DOHH2 (cell line): Measurements from ENCODE around the gene MMP23B.

Experiments used
- H3F3A ChIP-seq: fragments of 200-600 bp; sonication (generic), shearing (Covaris generic); 2 replicates; pipeline ENCODE4 v1.6.0; 2016; ENCODE audit warnings: antibody characterized with exemption, mild to moderate bottlenecking; ENCODE audit not compliant: control insufficient read depth, insufficient read depth
- H3K27ac ChIP-seq: fragments of 200-600 bp; sonication (generic); 2 replicates; pipeline ENCODE4 v1.5.1; 2014; ENCODE audit warnings: low read depth, mild to moderate bottlenecking, low read length, moderate library complexity
- H3K27me3 ChIP-seq: fragments of 200-600 bp; sonication (generic); 2 replicates; pipeline ENCODE4 v1.6.1; 2014; ENCODE audit warnings: mild to moderate bottlenecking, low read length, mixed read lengths; ENCODE audit not compliant: control insufficient read depth
- H3K36me3 ChIP-seq: fragments of 200-600 bp; sonication (generic); 2 replicates; pipeline ENCODE4 v1.6.1; 2014; ENCODE audit warnings: mild to moderate bottlenecking, low read length, moderate library complexity, mixed read lengths; ENCODE audit not compliant: control insufficient read depth
- H3K4me1 ChIP-seq: fragments of 200-600 bp; sonication (generic); 2 replicates; pipeline ENCODE4 v1.6.1; 2014; ENCODE audit warnings: mild to moderate bottlenecking, low read length, mixed read lengths; ENCODE audit not compliant: control insufficient read depth
- H3K4me2 ChIP-seq: fragments of 200-600 bp; sonication (generic); 2 replicates; pipeline ENCODE4 v1.6.0; 2014; ENCODE audit warnings: mild to moderate bottlenecking, low read length, moderate library complexity
- H3K4me3 ChIP-seq: fragments of 200-600 bp; sonication (generic); 2 replicates; pipeline ENCODE4 v1.5.1; 2014; ENCODE audit warnings: mild to moderate bottlenecking, low read length, mixed read lengths
- H3K79me2 ChIP-seq: fragments of 200-600 bp; sonication (generic); 2 replicates; pipeline ENCODE4 v1.6.1; 2014; ENCODE audit warnings: mild to moderate bottlenecking, low read length, mixed read lengths; ENCODE audit not compliant: control insufficient read depth
- H3K9me2 ChIP-seq: fragments of 200-600 bp; sonication (generic); replicated peaks from 2 replicates; pipeline ENCODE4 v1.6.1; 2014; ENCODE audit warnings: mild to moderate bottlenecking, low read length, mixed read lengths; ENCODE audit not compliant: control insufficient read depth
- H3K9me3 ChIP-seq: fragments of 200-600 bp; sonication (generic); 2 replicates; pipeline ENCODE4 v1.6.1; 2014; ENCODE audit warnings: antibody characterized with exemption, low read length, mixed read lengths; ENCODE audit not compliant: control insufficient read depth, insufficient read depth
- H4K20me1 ChIP-seq: fragments of 200-600 bp; sonication (generic); 2 replicates; pipeline ENCODE4 v1.6.0; 2014; ENCODE audit warnings: low read depth, mild to moderate bottlenecking, antibody characterized with exemption, low read length, moderate library complexity; ENCODE audit not compliant: control insufficient read depth, insufficient read depth
- CTCF ChIP-seq: fragments of 200-600 bp; sonication (generic); IDR thresholded peaks from one replicate; pipeline ENCODE4 v1.5.1; 2014; ENCODE audit warnings: antibody characterized with exemption, mild to moderate bottlenecking, low read depth, low read length; ENCODE audit not compliant: poor library complexity, severe bottlenecking
- EZH2phosphoT487 ChIP-seq: fragments of 200-600 bp; sonication (generic); IDR thresholded peaks from 2 replicates; pipeline ENCODE4 v1.6.1; 2017; ENCODE audit warnings: borderline replicate concordance, mild to moderate bottlenecking, antibody characterized with exemption, low read length, moderate library complexity, mixed read lengths

The MMP23B gene

DNA sequence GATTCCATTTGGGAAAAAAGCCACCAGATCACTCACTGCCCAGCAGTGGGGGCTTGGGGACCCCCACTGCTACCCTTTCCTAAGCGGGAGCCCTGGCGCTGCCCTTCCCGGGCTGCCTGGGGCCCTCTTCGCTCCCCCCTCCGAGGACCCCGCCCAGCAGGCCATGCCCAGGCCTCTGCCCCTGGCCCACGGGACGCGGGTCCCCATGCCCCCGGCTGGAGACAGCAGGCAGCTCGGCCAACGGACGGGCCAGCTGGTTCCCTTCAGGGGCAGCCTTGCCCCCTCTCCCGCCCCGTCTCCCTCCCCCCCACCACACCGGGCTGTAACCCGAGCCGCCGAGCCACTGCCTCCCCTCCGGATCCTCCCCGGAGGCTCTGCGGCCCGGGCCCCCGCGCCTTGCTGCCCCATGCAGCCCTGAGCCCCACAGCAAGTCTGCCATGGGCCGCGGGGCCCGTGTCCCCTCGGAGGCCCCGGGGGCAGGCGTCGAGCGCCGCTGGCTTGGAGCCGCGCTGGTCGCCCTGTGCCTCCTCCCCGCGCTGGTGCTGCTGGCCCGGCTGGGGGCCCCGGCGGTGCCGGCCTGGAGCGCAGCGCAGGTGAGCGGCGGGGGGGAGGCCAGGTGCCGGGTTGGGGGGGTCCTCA, at the start of gene MMP23B:
TSS of gene MMP23B (plus strand) at position 392 of the 639 bp plus-strand sequence. CDS start at position 438, 46 bp downstream.
- H3F3A ChIP-seq: no peaks in the 10 kb centered on the region
- no peak for TF ChIP-seq EZH2phosphoT487
- TF ChIP-seq CTCF: no peak
- H4K20me1 ChIP-seq: no peaks in the 10 kb centered on the region
- no peaks in the 10 kb centered on the region for H3K27me3 ChIP-seq
- H3K27ac ChIP-seq: no peak within 1 kb of the TSS
- no peaks in the 10 kb centered on the region for H3K79me2 ChIP-seq
- H3K9me3 ChIP-seq: no peaks in the 10 kb centered on the region
- no peak within 1 kb of the TSS; the same call in 1 of the 2 replicates for H3K4me2 ChIP-seq
- H3K9me2 ChIP-seq: no peaks in the 10 kb centered on the region
- peaks cover 20% of the 10 kb centered on the region for H3K4me1 ChIP-seq
- peaks cover 6% of the 10 kb centered on the region for H3K36me3 ChIP-seq
- H3K4me3 ChIP-seq: no peak within 1 kb of the TSS

DNA sequence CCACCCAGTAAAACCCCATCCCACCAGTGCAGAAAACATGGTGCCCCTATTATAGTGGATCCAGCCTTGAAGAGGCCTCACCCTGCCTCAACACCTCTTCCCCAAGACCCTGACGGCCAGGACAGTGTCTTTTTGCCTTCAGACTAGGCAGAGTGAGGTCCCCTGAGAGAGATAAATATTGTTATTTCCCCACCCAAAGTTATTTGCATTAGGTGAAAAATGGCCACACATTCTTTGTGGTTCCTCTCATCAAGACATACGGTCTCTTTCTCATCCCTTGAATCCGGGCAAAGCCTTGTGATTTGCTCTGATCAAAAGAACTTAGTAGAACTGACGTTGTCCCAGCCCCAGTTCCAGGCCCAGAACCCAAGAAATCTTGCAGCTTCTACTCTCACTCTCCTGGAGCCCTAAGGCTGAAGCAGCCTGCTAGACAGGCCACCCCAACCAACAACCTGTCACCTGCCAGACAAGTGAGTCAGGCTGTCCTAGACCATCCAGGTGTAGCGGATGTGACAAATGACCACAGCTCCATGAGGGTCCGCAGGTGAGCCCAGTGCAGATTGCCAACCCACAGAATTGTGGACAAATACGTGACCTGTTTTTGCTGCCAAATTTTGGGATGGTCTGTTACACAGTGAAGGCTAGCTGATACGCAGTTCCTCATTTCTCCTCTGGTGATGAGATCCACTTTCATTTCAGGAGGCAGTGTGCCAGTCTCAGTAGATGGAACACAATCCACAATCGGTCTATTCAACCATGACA, 49.2 kb upstream of the MMP23B start:
- Histone ChIP-seq H4K20me1 (no peaks in the 10 kb centered on the region), H3K4me2 (no peak overlapping the region), H3K36me3 (no peaks in the 10 kb centered on the region), H3K4me1 (no peaks in the 10 kb centered on the region), H3K27ac (no peak overlapping the region), H3K27me3 (peaks cover 6% of the 10 kb centered on the region; the same call in 1 of the 2 replicates), H3K9me2 (no peaks in the 10 kb centered on the region), H3K79me2 (no peaks in the 10 kb centered on the region), H3F3A (no peaks in the 10 kb centered on the region), H3K9me3 (no peaks in the 10 kb centered on the region), H3K4me3 (no peak overlapping the region)
- TF ChIP-seq EZH2phosphoT487: no peak
- TF ChIP-seq CTCF: no peak

DNA sequence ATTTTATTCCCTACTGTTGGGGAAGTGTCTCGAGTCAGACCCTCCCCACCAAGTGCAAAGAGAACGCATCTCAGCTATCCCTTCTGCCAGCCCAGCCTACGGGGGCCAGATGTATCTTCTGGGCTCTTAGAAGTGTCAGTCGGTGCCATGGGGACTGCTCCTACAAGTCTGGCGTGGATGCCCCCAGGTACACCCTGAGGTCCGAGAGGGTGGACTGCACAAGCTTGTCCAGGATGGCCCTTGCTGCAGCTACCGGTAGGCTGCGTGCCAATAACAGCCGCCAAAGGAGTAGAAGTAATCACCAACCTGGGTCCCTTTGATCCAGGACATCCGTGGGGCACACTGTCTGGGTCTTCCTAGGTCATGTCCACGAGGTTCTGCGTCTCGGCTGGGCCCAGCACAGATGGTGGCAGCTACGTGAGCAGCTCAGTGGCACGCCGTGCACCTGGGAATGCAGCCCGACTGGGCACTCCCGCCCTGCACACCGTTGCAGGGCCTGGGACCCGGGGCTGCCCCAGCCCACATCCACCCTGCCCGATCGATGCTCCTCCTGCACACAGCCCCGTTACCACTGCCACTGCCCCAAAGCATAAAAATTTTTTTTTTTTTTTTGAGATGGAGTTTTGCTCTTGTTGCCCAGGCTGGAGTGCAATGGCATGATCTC, 48.5 kb upstream of the MMP23B start:
- H3K9me2 ChIP-seq: no peaks in the 10 kb centered on the region
- no peaks in the 10 kb centered on the region for H3K36me3 ChIP-seq
- no peaks in the 10 kb centered on the region for H3K9me3 ChIP-seq
- no peak for TF ChIP-seq CTCF
- no peak for TF ChIP-seq EZH2phosphoT487
- H3K4me3 ChIP-seq: no peak overlapping the region
- no peak overlapping the region for H3K27ac ChIP-seq
- H3K4me2 ChIP-seq: no peak overlapping the region
- no peaks in the 10 kb centered on the region for H3F3A ChIP-seq
- no peaks in the 10 kb centered on the region for H3K79me2 ChIP-seq
- no peaks in the 10 kb centered on the region for H3K4me1 ChIP-seq
- H3K27me3 ChIP-seq: peaks cover 6% of the 10 kb centered on the region; the same call in 1 of the 2 replicates
- no peaks in the 10 kb centered on the region for H4K20me1 ChIP-seq
